AG04450 (cell line): ENCODE data around the gene SEMA5A. TPM values are rescaled to one million over a fixed set of nuclear protein-coding genes. Genes with fewer than 3 reads are reported as not detected.
A peak's percentile ranks its signal among the peaks of the same experiment; 100 is the strongest.

ENCODE experiments used
- CTCF ChIA-PET: fragments of 300-600, 350-600 bp; formaldehyde crosslinking; extraction: SDS; loops from one replicate; lab custom pipeline; 2022; ENCODE audit warnings: antibody characterized with exemption, inconsistent platforms; lab: Charles Lee
- POLR2A ChIA-PET: fragments of 350-600 bp; formaldehyde crosslinking; extraction: SDS; loops from one replicate; lab custom pipeline; 2021; ENCODE audit warnings: antibody characterized with exemption, inconsistent platforms; lab: Yijun Ruan, JAX
- DNase-seq: peaks from one replicate; pipeline ENCODE4 v3.0.0-alpha.2; 2011; ENCODE audit warnings: low read depth, low spot score
- H3K27ac ChIP-seq: one replicate; pipeline ENCODE4 v1.5.1; 2012; ENCODE audit warnings: low read depth, low read length, control low read depth
- H3K27me3 ChIP-seq: one replicate; pipeline ENCODE4 v1.6.0; 2012; ENCODE audit warnings: low read length; ENCODE audit not compliant: control insufficient read depth, insufficient read depth
- H3K4me3 ChIP-seq: 2 replicates; pipeline ENCODE4 v1.5.1; 2011; ENCODE audit warnings: mild to moderate bottlenecking, low read depth, low read length, control low read depth
- H3K9me3 ChIP-seq: 2 replicates; pipeline ENCODE4 v1.5.1; 2012; ENCODE audit warnings: low read length; ENCODE audit not compliant: control insufficient read depth, insufficient read depth
- polyA minus RNA-seq: library from RNA; depleted of rRNA, polyadenylated mRNA; stranded (reverse); fragments of >200 nt; gene quantifications from 2 replicates; pipeline ENCODE4 v1.2.3, GENCODE V29; 2011; rRNA and poly(A)+ RNA removed
- polyA plus RNA-seq: library from polyadenylated mRNA; depleted of rRNA; stranded (reverse); fragments of >200 nt; gene quantifications from 2 replicates; pipeline ENCODE4 v1.2.3, GENCODE V29; 2011; rRNA removed
- TF ChIP-seq, protein P1 (sequence below): IDR thresholded peaks from 2 replicates; pipeline ENCODE4 v1.5.1; 2011; ENCODE audit warnings: low read depth, low read length, control low read depth, inconsistent platforms

Gene SEMA5A, protein sequence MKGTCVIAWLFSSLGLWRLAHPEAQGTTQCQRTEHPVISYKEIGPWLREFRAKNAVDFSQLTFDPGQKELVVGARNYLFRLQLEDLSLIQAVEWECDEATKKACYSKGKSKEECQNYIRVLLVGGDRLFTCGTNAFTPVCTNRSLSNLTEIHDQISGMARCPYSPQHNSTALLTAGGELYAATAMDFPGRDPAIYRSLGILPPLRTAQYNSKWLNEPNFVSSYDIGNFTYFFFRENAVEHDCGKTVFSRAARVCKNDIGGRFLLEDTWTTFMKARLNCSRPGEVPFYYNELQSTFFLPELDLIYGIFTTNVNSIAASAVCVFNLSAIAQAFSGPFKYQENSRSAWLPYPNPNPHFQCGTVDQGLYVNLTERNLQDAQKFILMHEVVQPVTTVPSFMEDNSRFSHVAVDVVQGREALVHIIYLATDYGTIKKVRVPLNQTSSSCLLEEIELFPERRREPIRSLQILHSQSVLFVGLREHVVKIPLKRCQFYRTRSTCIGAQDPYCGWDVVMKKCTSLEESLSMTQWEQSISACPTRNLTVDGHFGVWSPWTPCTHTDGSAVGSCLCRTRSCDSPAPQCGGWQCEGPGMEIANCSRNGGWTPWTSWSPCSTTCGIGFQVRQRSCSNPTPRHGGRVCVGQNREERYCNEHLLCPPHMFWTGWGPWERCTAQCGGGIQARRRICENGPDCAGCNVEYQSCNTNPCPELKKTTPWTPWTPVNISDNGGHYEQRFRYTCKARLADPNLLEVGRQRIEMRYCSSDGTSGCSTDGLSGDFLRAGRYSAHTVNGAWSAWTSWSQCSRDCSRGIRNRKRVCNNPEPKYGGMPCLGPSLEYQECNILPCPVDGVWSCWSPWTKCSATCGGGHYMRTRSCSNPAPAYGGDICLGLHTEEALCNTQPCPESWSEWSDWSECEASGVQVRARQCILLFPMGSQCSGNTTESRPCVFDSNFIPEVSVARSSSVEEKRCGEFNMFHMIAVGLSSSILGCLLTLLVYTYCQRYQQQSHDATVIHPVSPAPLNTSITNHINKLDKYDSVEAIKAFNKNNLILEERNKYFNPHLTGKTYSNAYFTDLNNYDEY
- polyA plus RNA-seq (28.0 and 31.8 TPM in 2 replicates), polyA minus RNA-seq (165 and 221 TPM in 2 replicates)

DNA sequence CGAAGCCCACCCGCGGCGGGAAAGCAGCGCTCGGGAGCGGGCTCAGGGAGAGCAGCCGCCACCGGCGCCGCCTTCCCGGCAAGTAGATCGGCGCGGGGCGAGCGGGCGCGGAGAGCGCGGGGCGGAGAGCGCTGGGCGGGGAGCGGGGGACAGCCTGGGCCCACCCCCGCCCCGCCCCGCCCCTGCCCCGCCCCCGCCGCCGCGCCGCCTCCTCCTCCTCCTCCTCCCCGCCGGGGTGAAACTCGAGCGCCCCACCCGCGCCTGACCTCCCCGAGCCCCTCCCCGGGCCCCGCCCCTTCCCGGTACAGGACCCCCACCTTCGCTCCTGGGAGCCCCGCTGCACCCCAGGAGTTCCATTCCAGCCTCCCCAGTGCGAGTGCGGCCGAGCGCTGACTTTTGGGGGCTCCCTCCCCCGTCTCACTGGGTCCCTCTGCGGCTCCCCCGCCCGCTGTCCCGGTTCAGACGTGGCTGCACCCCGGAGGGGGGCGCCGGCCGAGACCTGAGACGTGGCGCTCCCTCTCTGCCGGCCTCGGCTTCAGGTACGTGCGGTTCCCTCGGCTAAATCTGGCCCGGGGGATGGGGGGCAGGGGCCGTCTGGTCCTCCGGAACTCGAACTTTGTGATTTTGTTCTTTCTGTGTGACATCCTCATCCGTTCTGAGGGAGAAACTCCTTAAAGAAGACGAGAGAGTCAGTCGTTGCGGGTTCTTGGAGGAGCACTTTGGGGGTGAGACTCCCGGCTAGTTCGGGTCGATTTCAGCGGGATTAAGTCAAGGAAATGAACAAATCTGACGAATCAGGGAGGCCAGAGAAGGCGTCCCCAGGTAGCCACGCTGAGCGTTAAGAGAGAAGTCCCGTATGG is at the start of gene SEMA5A:
Gene SEMA5A (minus strand): TSS at position 84 of the 860 bp plus-strand sequence. CDS start 166,129 bp downstream, outside the sequence.
- POLR2A ChIA-PET = no interaction called here
- TF ChIP-seq, protein P1, sequence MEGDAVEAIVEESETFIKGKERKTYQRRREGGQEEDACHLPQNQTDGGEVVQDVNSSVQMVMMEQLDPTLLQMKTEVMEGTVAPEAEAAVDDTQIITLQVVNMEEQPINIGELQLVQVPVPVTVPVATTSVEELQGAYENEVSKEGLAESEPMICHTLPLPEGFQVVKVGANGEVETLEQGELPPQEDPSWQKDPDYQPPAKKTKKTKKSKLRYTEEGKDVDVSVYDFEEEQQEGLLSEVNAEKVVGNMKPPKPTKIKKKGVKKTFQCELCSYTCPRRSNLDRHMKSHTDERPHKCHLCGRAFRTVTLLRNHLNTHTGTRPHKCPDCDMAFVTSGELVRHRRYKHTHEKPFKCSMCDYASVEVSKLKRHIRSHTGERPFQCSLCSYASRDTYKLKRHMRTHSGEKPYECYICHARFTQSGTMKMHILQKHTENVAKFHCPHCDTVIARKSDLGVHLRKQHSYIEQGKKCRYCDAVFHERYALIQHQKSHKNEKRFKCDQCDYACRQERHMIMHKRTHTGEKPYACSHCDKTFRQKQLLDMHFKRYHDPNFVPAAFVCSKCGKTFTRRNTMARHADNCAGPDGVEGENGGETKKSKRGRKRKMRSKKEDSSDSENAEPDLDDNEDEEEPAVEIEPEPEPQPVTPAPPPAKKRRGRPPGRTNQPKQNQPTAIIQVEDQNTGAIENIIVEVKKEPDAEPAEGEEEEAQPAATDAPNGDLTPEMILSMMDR = 0 out of 2 replicates have a peak, but pooled peaks have one; percentile 10
- CTCF ChIA-PET = no interaction called here
- no peaks in the 10 kb centered on the region for H3K27me3 ChIP-seq
- no peaks in the 10 kb centered on the region; the same call in 1 of the 2 replicates for H3K9me3 ChIP-seq
- H3K4me3 ChIP-seq = peak within 1 kb of the TSS; percentile 89
- no peak for DNase-seq
- peak within 1 kb of the TSS; percentile 97 for H3K27ac ChIP-seq

DNA sequence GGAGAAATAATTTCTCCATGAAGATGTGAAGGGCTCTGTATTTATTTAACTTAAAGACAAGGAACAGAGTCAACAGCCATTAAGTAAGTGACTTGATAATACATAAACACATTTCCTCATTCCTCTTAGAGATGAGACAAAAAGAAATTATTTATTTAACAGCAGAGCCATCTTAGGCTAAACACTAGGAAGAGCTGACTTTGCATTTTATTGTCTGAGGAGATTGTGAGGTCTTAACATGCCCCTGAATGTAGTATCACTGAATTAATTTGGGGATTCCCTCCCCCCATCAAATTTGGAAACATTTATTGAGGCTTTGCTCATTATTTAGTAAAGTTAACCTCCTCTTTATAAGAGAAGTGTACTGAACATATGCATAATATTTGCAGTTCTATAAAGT is 49.0 kb upstream of the SEMA5A start:
- Histone ChIP-seq H3K4me3 (no peak overlapping the region), H3K9me3 (no peaks in the 10 kb centered on the region), H3K27ac (no peak overlapping the region), H3K27me3 (no peaks in the 10 kb centered on the region)
- ChIA-PET CTCF (no interaction called here), POLR2A (no interaction called here)
- TF ChIP-seq, protein P1 = no peak
- DNase-seq = no peak

GRCh38 chr5:9589049-9589835 is 43.4 kb upstream of the SEMA5A start:
- ChIA-PET CTCF (no interaction called here), POLR2A (no interaction called here)
- no peak overlapping the region for H3K4me3 ChIP-seq
- H3K27ac ChIP-seq = no peak overlapping the region
- H3K27me3 ChIP-seq = no peaks in the 10 kb centered on the region
- no peak for DNase-seq
- no peaks in the 10 kb centered on the region for H3K9me3 ChIP-seq
- TF ChIP-seq, protein P1 = no peak

DNA sequence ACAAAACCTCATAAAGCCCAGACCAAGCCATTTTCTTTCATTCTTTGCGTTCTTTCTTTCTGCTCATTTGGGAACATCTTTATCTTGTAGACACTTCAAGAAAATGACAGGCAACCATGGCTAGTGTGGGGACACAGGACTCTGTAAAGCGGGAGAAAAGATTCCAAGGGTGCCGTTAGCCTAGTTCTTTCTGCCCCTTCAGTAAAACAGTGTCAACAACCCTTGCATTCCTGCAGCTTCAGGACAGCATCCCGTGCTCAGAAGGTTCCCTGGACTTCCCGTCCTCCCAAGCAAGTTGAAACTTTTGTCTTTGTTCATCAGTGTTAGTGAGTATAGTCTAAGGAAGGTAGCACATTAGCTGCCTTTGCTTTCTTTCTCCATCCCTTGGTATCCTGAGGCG is 42.4 kb upstream of the SEMA5A start:
- Histone ChIP-seq H3K27ac (no peak overlapping the region), H3K27me3 (no peaks in the 10 kb centered on the region), H3K9me3 (no peaks in the 10 kb centered on the region), H3K4me3 (no peak overlapping the region)
- POLR2A ChIA-PET = no interaction called here
- no peak for DNase-seq
- CTCF ChIA-PET = no interaction called here
- TF ChIP-seq, protein P1 = no peak
